NT2/D1 (cell line): ENCODE data around the gene OR10H1.
"Not testable (repeated sequence)": the region's sequence is repeated elsewhere in the genome, so short reads cannot be mapped to it uniquely, and the experiment has no call there.

Experiments
- DNase-seq: peaks from one replicate; pipeline ENCODE4 v3.0.0-alpha.2; 2011; ENCODE audit warnings: low read depth, low spot score
- H3K27me3 ChIP-seq: 2 replicates; pipeline ENCODE4 v1.6.0; 2011; ENCODE audit warnings: mild to moderate bottlenecking; ENCODE audit not compliant: insufficient read length, insufficient read depth
- H3K36me3 ChIP-seq: 2 replicates; pipeline ENCODE4 v1.6.1; 2011; ENCODE audit warnings: mild to moderate bottlenecking, low read length, mixed read lengths; ENCODE audit not compliant: insufficient read depth, insufficient read length
- H3K4me1 ChIP-seq: 2 replicates; pipeline ENCODE4 v1.5.1; 2011; ENCODE audit not compliant: insufficient read depth, insufficient read length
- H3K4me3 ChIP-seq: 2 replicates; pipeline ENCODE4 v1.5.1; 2011; ENCODE audit warnings: low read depth; ENCODE audit not compliant: insufficient read length
- H3K9ac ChIP-seq: 2 replicates; pipeline ENCODE4 v1.6.0; 2011; ENCODE audit warnings: low read depth; ENCODE audit not compliant: insufficient read length
- H3K9me3 ChIP-seq: 2 replicates; pipeline ENCODE4 v1.5.1; 2011; ENCODE audit warnings: mild to moderate bottlenecking, low read length; ENCODE audit not compliant: insufficient read depth
- SUZ12 ChIP-seq: IDR thresholded peaks from 2 replicates; pipeline ENCODE4 v1.6.1; 2011; ENCODE audit not compliant: insufficient read length, insufficient read depth; ENCODE audit errors: extremely low read depth
- YY1 ChIP-seq: IDR thresholded peaks from 2 replicates; pipeline ENCODE4 v1.6.1; 2011; ENCODE audit not compliant: insufficient read length, insufficient read depth
- ZNF274 ChIP-seq: IDR thresholded peaks from 2 replicates; pipeline ENCODE4 v1.6.1; 2011; ENCODE audit warnings: mild to moderate bottlenecking, low read depth, low read length

The OR10H1 gene

GRCh38 chr19:15779756-15780476 is 35.5 kb downstream of the OR10H1 start:
- Histone ChIP-seq H3K4me3 (no peak overlapping the region), H3K27me3 (peaks cover 13% of the 10 kb centered on the region), H3K9ac (peak overlapping the region; percentile 32), H3K4me1 (peaks cover 11% of the 10 kb centered on the region), H3K9me3 (no peaks in the 10 kb centered on the region; the same call in 1 of the 2 replicates), H3K36me3 (no peaks in the 10 kb centered on the region)
- TF ChIP-seq ZNF274 (no peak), YY1 (no peak), SUZ12 (no peak)
- DNase-seq = peak; percentile 42

- H3K4me3 ChIP-seq = no peak overlapping the region
- H3K9ac ChIP-seq = no peak overlapping the region
- peaks cover 13% of the 10 kb centered on the region for H3K27me3 ChIP-seq
- no peak for DNase-seq
- TF ChIP-seq YY1 (no peak), SUZ12 (no peak), ZNF274 (no peak)
- no peaks in the 10 kb centered on the region; the same call in 1 of the 2 replicates for H3K9me3 ChIP-seq
- H3K4me1 ChIP-seq = peaks cover 10% of the 10 kb centered on the region
- H3K36me3 ChIP-seq = no peaks in the 10 kb centered on the region
These were observed 38.2 kb downstream of the OR10H1 start for GRCh38 chr19:15776991-15777970.

- Histone ChIP-seq H3K9me3 (no peaks in the 10 kb centered on the region; the same call in 1 of the 2 replicates), H3K4me3 (no peak overlapping the region), H3K9ac (no peak overlapping the region), H3K27me3 (peaks cover 13% of the 10 kb centered on the region), H3K36me3 (no peaks in the 10 kb centered on the region), H3K4me1 (peaks cover 8% of the 10 kb centered on the region)
- DNase-seq = no peak
- TF ChIP-seq SUZ12 = no peak
- TF ChIP-seq ZNF274 = no peak
- TF ChIP-seq YY1 = no peak
These were observed 39.2 kb downstream of the OR10H1 start for GRCh38 chr19:15776264-15776663.

GRCh38 chr19:15775249-15775648 is 40.2 kb downstream of the OR10H1 start:
- no peaks in the 10 kb centered on the region; the same call in 1 of the 2 replicates for H3K9me3 ChIP-seq
- H3K27me3 ChIP-seq = peaks cover 13% of the 10 kb centered on the region
- DNase-seq = no peak
- no peaks in the 10 kb centered on the region for H3K36me3 ChIP-seq
- H3K4me3 ChIP-seq = no peak overlapping the region
- TF ChIP-seq SUZ12 (no peak), YY1 (no peak), ZNF274 (no peak)
- H3K4me1 ChIP-seq = peaks cover 3% of the 10 kb centered on the region
- H3K9ac ChIP-seq = no peak overlapping the region

- H3K9me3 ChIP-seq, H3K9ac ChIP-seq, H3K4me3 ChIP-seq, H3K36me3 ChIP-seq, H3K4me1 ChIP-seq, DNase-seq: not testable (repeated sequence)
- peaks cover 13% of the 10 kb centered on the region for H3K27me3 ChIP-seq
These were observed 41.3 kb downstream of the OR10H1 start for GRCh38 chr19:15774159-15774558.

GRCh38 chr19:15769586-15769985 is 45.9 kb downstream of the OR10H1 start:
- DNase-seq = no peak
- TF ChIP-seq SUZ12 (no peak), ZNF274 (no peak), YY1 (no peak)
- Histone ChIP-seq H3K36me3 (no peaks in the 10 kb centered on the region), H3K27me3 (peaks cover 31% of the 10 kb centered on the region), H3K9me3 (no peaks in the 10 kb centered on the region), H3K4me1 (no peaks in the 10 kb centered on the region), H3K4me3 (no peak overlapping the region), H3K9ac (no peak overlapping the region)

GRCh38 chr19:15759962-15760565 is 55.4 kb downstream of the OR10H1 start:
- H3K9me3 ChIP-seq = no peaks in the 10 kb centered on the region
- H3K4me3 ChIP-seq = peak overlapping the region; percentile 22
- no peaks in the 10 kb centered on the region for H3K36me3 ChIP-seq
- H3K4me1 ChIP-seq = no peaks in the 10 kb centered on the region
- H3K27me3 ChIP-seq = peaks cover 14% of the 10 kb centered on the region
- H3K9ac ChIP-seq = peak overlapping the region; percentile 42
- TF ChIP-seq SUZ12 (no peak), ZNF274 (no peak), YY1 (no peak)
- DNase-seq = no peak
